A549 (cell line): ENCODE results near the gene RYR3. TPM values are rescaled to one million over a fixed set of nuclear protein-coding genes. Genes with fewer than 3 reads are reported as not detected.

Experiments
- ATAC-seq, 2 experiments: fragments of 200-7000 bp in 1 of 2; fragments of >200 bp in 1 of 2; cut with Nextera tagmentation in 1 of 2; cut with Tn5 transposase in 1 of 2; 3 replicates each; pipeline versions ENCODE4 v1.8.0 to v1.9.1; 2018 to 2020; ENCODE audit warnings: mild to moderate bottlenecking in 1 of 2, moderate library complexity in 1 of 2
- CTCF ChIA-PET: fragments of 300-600 bp; sonication (Branson Sonifier 250); formaldehyde crosslinking; extraction: SDS; loops from one replicate; lab custom pipeline; 2021; ENCODE audit warnings: antibody characterized with exemption, inconsistent platforms; lab: Yijun Ruan, JAX
- POLR2A ChIA-PET: fragments of 350-600 bp; formaldehyde crosslinking; extraction: SDS; loops from one replicate; lab custom pipeline; 2021; ENCODE audit warnings: antibody characterized with exemption, inconsistent platforms; lab: Yijun Ruan, JAX
- DNase-seq, 2 experiments: peaks; one replicate each; pipeline versions ENCODE4 v3.0.0 to v3.0.0-alpha.2; 2011 to 2016; ENCODE audit warnings: low read depth in 1 of 2, low spot score in 1 of 2
- FAIRE-seq: peaks from 2 replicates; lab custom pipeline; 2011; peaks lifted over from hg19 to GRCh38; lab: Jason Lieb, UNC
- H3K27ac ChIP-seq, 2 experiments: fragments of >200 bp; sonication (Bioruptor Twin); formaldehyde crosslinking; 3 replicates each; pipeline ENCODE4 v1.5.1; 2016 to 2017
- H3K4me1 ChIP-seq: fragments of >200 bp; sonication (Bioruptor Twin); formaldehyde crosslinking; 3 replicates; pipeline ENCODE4 v1.6.1; 2016
- H3K4me2 ChIP-seq: fragments of >200 bp; sonication (Bioruptor Twin); formaldehyde crosslinking; 3 replicates; pipeline ENCODE4 v1.6.1; 2016
- H3K4me3 ChIP-seq: fragments of >200 bp; sonication (Bioruptor Twin); formaldehyde crosslinking; 3 replicates; pipeline ENCODE4 v1.5.1; 2016
- H3K9me3 ChIP-seq: fragments of >200 bp; sonication (Bioruptor Twin); formaldehyde crosslinking; 3 replicates; pipeline ENCODE4 v1.6.1; 2016
- BHLHE40 ChIP-seq: IDR thresholded peaks from 2 replicates; pipeline ENCODE4 v1.6.1; 2012; ENCODE audit warnings: low read depth, low read length, inconsistent platforms
- CEBPB ChIP-seq, 2 experiments: fragments of >200 bp in 1 of 2; sonication (Bioruptor Twin) in 1 of 2; formaldehyde crosslinking in 1 of 2; IDR thresholded peaks; 2 replicates each; pipeline ENCODE4 v1.6.1; 2012 to 2016
- EP300 ChIP-seq, 2 experiments: fragments of >200 bp; sonication (Bioruptor Twin); formaldehyde crosslinking; IDR thresholded peaks; 2 replicates in 1 of 2; 3 replicates in 1 of 2; pipeline ENCODE4 v1.6.1; 2016 to 2017
- FOXS1 ChIP-seq: fragments of 250-450 bp; sonication (Bioruptor Pico); IDR thresholded peaks from 2 replicates; pipeline ENCODE4 v1.5.0; 2020; ENCODE audit warnings: mild to moderate bottlenecking, moderate library complexity
- GATA3 ChIP-seq: IDR thresholded peaks from 2 replicates; pipeline ENCODE4 v1.6.1; 2012; ENCODE audit warnings: borderline replicate concordance
- HOXA7 ChIP-seq: fragments of 250-450 bp; sonication (Bioruptor Pico); IDR thresholded peaks from 2 replicates; pipeline ENCODE4 v1.5.0; 2020; ENCODE audit warnings: mild to moderate bottlenecking, moderate library complexity
- JUN ChIP-seq, 2 experiments: fragments of >200 bp; sonication (Bioruptor Twin); formaldehyde crosslinking; IDR thresholded peaks; 2 replicates in 1 of 2; 3 replicates in 1 of 2; pipeline ENCODE4 v1.6.1; 2016 to 2017
- JUNB ChIP-seq: fragments of >200 bp; sonication (Bioruptor Twin); formaldehyde crosslinking; IDR thresholded peaks from 2 replicates; pipeline ENCODE4 v1.6.1; 2016
- MAFK ChIP-seq: fragments of 450-650 bp; IDR thresholded peaks from 2 replicates; pipeline ENCODE4 v1.6.1; 2014; ENCODE audit not compliant: partially characterized antibody
- TP53 ChIP-seq: fragments of 250-450 bp; sonication (Bioruptor Pico); IDR thresholded peaks from 2 replicates; pipeline ENCODE4 v1.5.0; 2021; ENCODE audit warnings: mild to moderate bottlenecking, moderate library complexity
- ZFP36 ChIP-seq: fragments of 450-650 bp; IDR thresholded peaks from 2 replicates; pipeline ENCODE4 v1.6.1; 2014; ENCODE audit warnings: borderline replicate concordance; ENCODE audit not compliant: partially characterized antibody
- WGBS: methylation state at CpG from one replicate; pipeline ENCODE4 v1.1.6; 2017; ENCODE audit errors: missing lambda C conversion rate; 5-methylcytosine and 5-hydroxymethylcytosine counted together
- polyA plus RNA-seq, 4 experiments: library from polyadenylated mRNA; depleted of rRNA in 3 of 4; stranded (reverse); fragments of >200 nt; fragmentation: RNase III in 1 of 4; extraction: RNeasy Plus Mini Kit Qiagen cat#74134 plus additional on column Dnase treatment in 1 of 4; gene quantifications; 2 replicates in 3 of 4; 3 replicates in 1 of 4; pipeline ENCODE4 v1.2.3, GENCODE V29; 2011 to 2017
- TF ChIP-seq, protein P1 (sequence below): fragments of >200 bp; sonication (Bioruptor Twin); formaldehyde crosslinking; IDR thresholded peaks from 2 replicates; pipeline ENCODE4 v1.6.1; 2016
- TF ChIP-seq, protein P2 (sequence below): fragments of 250-450 bp; sonication (Bioruptor Pico); IDR thresholded peaks from 2 replicates; pipeline ENCODE4 v1.5.0; 2021; ENCODE audit warnings: mild to moderate bottlenecking, moderate library complexity, borderline replicate concordance
- TF ChIP-seq, protein P3 (sequence below): fragments of 200-600 bp; sonication (generic); IDR thresholded peaks from 2 replicates; pipeline ENCODE4 v1.6.1; 2016; ENCODE audit warnings: antibody characterized with exemption, mild to moderate bottlenecking, moderate library complexity
- TF ChIP-seq, protein P4 (sequence below): fragments of 150-350 bp; IDR thresholded peaks from 2 replicates; pipeline ENCODE4 v1.6.1; 2014; ENCODE audit warnings: low read depth, mild to moderate bottlenecking, low read length

Gene RYR3
- polyA plus RNA-seq, 2 of the 4 experiments (the other 2 are of a cell fraction), result 0.03 TPM; not detected in 1

DNA sequence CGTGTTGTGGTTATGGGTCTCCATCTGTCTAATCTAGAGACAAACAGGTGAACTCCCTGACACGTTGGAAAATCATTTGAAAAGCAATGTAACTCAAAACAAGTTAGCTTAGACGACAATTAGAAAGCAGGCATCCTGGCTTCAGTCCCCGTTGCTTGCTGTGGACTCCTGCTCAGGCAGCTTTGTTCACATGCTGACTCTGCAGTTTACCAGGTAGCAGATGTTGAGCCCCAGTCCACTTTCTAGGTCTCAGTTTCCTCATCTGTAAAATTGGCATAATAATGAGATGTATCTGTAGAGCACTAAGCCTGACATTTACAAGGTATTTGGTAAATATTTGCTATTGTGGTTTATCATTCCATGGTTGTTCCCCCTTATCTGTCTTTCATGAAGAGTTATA lies 330.3 kb downstream of the RYR3 start:
- H3K9me3 ChIP-seq, result peaks cover 3% of the 10 kb centered on the region; the same call in 1 of the 3 replicates
- DNase-seq (no peak), FAIRE-seq (no peak), ATAC-seq (no peak)
- 12% methylated on average over 4 of the region's 4 CpGs for WGBS
- ChIA-PET CTCF (interaction anchor here (1.4 kb wide), 1 partner anchor 14 kb away, joined by 4 read pairs; no protein-coding TSS in a partner anchor), POLR2A (no interaction called here)
- H3K4me2 ChIP-seq, result no peak overlapping the region
- no peaks in the 10 kb centered on the region for H3K4me1 ChIP-seq
- no peak for TF ChIP-seq ZFP36
- TF ChIP-seq MAFK, result peak; percentile 89
- TF ChIP-seq EP300 (IDR thresholded peaks at IDR 0.05), result no peak
- TF ChIP-seq BHLHE40, result no peak
- TF ChIP-seq, protein P1, sequence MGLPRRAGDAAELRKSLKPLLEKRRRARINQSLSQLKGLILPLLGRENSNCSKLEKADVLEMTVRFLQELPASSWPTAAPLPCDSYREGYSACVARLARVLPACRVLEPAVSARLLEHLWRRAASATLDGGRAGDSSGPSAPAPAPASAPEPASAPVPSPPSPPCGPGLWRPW, result no peak
- TF ChIP-seq, protein P2, sequence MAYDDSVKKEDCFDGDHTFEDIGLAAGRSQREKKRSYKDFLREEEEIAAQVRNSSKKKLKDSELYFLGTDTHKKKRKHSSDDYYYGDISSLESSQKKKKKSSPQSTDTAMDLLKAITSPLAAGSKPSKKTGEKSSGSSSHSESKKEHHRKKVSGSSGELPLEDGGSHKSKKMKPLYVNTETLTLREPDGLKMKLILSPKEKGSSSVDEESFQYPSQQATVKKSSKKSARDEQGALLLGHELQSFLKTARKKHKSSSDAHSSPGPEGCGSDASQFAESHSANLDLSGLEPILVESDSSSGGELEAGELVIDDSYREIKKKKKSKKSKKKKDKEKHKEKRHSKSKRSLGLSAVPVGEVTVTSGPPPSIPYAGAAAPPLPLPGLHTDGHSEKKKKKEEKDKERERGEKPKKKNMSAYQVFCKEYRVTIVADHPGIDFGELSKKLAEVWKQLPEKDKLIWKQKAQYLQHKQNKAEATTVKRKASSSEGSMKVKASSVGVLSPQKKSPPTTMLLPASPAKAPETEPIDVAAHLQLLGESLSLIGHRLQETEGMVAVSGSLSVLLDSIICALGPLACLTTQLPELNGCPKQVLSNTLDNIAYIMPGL (CRISPR knock-in tag), result no peak
- no peak for TF ChIP-seq CEBPB (IDR thresholded peaks at IDR 0.05)
- no peak overlapping the region for H3K27ac ChIP-seq
- no peak overlapping the region for H3K4me3 ChIP-seq

DNA sequence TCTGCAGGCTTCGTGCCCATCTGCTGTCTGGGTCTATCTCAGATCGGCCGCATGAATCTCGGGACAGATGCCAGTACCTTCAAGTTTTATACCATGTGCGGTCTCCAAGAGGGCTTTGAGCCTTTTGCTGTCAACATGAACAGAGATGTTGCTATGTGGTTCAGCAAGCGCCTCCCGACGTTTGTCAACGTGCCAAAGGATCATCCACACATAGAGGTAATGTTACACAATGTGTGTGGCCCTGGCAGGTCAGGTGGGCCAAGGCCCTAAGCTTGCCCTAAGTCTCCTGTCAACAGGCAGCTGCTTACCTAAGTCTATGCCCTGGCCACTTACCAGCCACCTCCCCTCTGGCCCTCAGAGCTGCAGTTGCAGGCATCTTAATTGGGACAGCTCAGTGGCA lies 333.5 kb downstream of the RYR3 start:
- no peak overlapping the region for H3K4me2 ChIP-seq

DNA sequence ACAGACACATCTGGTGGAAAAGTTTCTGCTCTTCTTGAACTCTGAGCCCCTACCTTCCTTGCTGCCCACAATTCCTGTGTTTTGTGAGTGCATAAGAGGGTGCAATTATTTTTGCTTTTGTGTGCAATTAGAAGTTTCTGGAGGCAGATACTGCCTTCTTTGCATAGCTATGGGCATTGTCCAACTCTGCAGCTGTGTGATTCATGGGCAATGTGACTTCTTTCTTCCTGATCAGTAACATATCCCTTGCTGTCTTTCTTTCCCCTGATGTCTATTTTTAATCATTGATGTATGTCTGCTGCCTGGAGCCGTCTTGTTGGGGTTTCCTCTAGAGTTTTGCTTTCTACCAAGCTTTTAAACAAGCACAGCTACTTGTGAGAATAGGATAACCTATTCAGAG lies 336.0 kb downstream of the RYR3 start:
- Histone ChIP-seq H3K4me3 (no peak overlapping the region), H3K4me1 (no peaks in the 10 kb centered on the region), H3K4me2 (no peak overlapping the region), H3K27ac (no peak overlapping the region)
- POLR2A ChIA-PET, result interaction anchor here (0.5 kb wide), 1 partner anchor 338 kb away, joined by 3 read pairs; no protein-coding TSS in a partner anchor
- WGBS, result 0% methylated on average over 1 of the region's 1 CpG
- FAIRE-seq, result no peak
- DNase-seq, result no peak
- CTCF ChIA-PET, result interaction anchor here (1.1 kb wide), 1 partner anchor 14 kb away, joined by 3 read pairs; no protein-coding TSS in a partner anchor
- TF ChIP-seq MAFK (no peak), BHLHE40 (no peak), HOXA7 (CRISPR knock-in tag) (no peak), JUN (IDR thresholded peaks at IDR 0.05) (no peak), JUNB (no peak), FOXS1 (no peak), GATA3 (no peak), ZFP36 (no peak)
- TF ChIP-seq, protein P2 (CRISPR knock-in tag), result no peak
- TF ChIP-seq, protein P3, sequence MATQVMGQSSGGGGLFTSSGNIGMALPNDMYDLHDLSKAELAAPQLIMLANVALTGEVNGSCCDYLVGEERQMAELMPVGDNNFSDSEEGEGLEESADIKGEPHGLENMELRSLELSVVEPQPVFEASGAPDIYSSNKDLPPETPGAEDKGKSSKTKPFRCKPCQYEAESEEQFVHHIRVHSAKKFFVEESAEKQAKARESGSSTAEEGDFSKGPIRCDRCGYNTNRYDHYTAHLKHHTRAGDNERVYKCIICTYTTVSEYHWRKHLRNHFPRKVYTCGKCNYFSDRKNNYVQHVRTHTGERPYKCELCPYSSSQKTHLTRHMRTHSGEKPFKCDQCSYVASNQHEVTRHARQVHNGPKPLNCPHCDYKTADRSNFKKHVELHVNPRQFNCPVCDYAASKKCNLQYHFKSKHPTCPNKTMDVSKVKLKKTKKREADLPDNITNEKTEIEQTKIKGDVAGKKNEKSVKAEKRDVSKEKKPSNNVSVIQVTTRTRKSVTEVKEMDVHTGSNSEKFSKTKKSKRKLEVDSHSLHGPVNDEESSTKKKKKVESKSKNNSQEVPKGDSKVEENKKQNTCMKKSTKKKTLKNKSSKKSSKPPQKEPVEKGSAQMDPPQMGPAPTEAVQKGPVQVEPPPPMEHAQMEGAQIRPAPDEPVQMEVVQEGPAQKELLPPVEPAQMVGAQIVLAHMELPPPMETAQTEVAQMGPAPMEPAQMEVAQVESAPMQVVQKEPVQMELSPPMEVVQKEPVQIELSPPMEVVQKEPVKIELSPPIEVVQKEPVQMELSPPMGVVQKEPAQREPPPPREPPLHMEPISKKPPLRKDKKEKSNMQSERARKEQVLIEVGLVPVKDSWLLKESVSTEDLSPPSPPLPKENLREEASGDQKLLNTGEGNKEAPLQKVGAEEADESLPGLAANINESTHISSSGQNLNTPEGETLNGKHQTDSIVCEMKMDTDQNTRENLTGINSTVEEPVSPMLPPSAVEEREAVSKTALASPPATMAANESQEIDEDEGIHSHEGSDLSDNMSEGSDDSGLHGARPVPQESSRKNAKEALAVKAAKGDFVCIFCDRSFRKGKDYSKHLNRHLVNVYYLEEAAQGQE, result no peak
- TF ChIP-seq, protein P4, sequence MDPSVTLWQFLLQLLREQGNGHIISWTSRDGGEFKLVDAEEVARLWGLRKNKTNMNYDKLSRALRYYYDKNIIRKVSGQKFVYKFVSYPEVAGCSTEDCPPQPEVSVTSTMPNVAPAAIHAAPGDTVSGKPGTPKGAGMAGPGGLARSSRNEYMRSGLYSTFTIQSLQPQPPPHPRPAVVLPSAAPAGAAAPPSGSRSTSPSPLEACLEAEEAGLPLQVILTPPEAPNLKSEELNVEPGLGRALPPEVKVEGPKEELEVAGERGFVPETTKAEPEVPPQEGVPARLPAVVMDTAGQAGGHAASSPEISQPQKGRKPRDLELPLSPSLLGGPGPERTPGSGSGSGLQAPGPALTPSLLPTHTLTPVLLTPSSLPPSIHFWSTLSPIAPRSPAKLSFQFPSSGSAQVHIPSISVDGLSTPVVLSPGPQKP, result no peak
- TF ChIP-seq, all 56 proteins: peak for 0
- no peaks in the 10 kb centered on the region for H3K9me3 ChIP-seq
- ATAC-seq, result no peak

More for the DNA sequence above, 333.5 kb downstream of the RYR3 start:
- ATAC-seq (no peak), FAIRE-seq (no peak)
- CTCF ChIA-PET, result interaction anchor here (1.5 to 2.3 kb wide), 2 partner anchors 11 to 22 kb away, joined by 4 to 9 read pairs; no protein-coding TSS in a partner anchor
- WGBS, result 8% methylated on average over 9 of the region's 9 CpGs
- no peak overlapping the region for H3K27ac ChIP-seq
- no peaks in the 10 kb centered on the region for H3K4me1 ChIP-seq
- TF ChIP-seq TP53 (CRISPR knock-in tag), result no peak
- no peak for TF ChIP-seq BHLHE40
- TF ChIP-seq, all 56 proteins: peak for 0
- Histone ChIP-seq H3K4me3 (no peak overlapping the region), H3K9me3 (no peaks in the 10 kb centered on the region)
- DNase-seq, result no peak
- POLR2A ChIA-PET, result no interaction called here
